Vagina (tissue), 2 donors: ENCODE data around the gene TMEM245. TPM values are rescaled to one million over a fixed set of nuclear protein-coding genes. Genes with fewer than 3 reads are reported as not detected.
A peak's percentile ranks its signal among the peaks of the same experiment; 100 is the strongest.

ENCODE experiments used
- DNase-seq, 2 donors: peaks; one replicate each; pipeline ENCODE4 v3.0.0-alpha.2; 2017; ENCODE audit errors: extremely low spot score in 2 of 2
- H3K27ac ChIP-seq: fragments of 200-600 bp; sonication (generic); one replicate; pipeline ENCODE4 v1.5.1; 2019
- H3K27me3 ChIP-seq: fragments of 200-600 bp; sonication (generic); one replicate; pipeline ENCODE4 v1.5.1; 2019
- H3K36me3 ChIP-seq, 2 donors: fragments of 200-600 bp; sonication (generic); one replicate each; pipeline ENCODE4 v1.5.1; 2017 to 2019
- H3K4me1 ChIP-seq: fragments of 200-600 bp; sonication (generic); one replicate; pipeline ENCODE4 v1.5.1; 2019
- H3K4me3 ChIP-seq, 2 donors: fragments of 200-600 bp; sonication (generic); 1 replicate in 1 of 2; 2 replicates in 1 of 2; pipeline ENCODE4 v1.5.1; 2016 to 2019
- H3K9me3 ChIP-seq: fragments of 200-600 bp; sonication (generic); one replicate; pipeline ENCODE4 v1.5.1; 2019
- CTCF ChIP-seq, 3 experiments: fragments of 450-650 bp in 2 of 3; fragments of 200-600 bp in 1 of 3; sonication (generic) in 1 of 3; IDR thresholded peaks; one replicate each; pipeline ENCODE4 v1.5.1; 2017 to 2019; ENCODE audit warnings: antibody characterized with exemption in 3 of 3, mild to moderate bottlenecking in 2 of 3, moderate library complexity in 2 of 3
- POLR2A ChIP-seq, 2 donors: fragments of 450-650 bp; IDR thresholded peaks; one replicate each; pipeline ENCODE4 v1.6.1; 2017; ENCODE audit warnings: antibody characterized with exemption in 2 of 2, mild to moderate bottlenecking in 2 of 2, moderate library complexity in 2 of 2
- POLR2AphosphoS5 ChIP-seq, 2 donors: sonication (generic); formaldehyde crosslinking; IDR thresholded peaks; one replicate each; pipeline ENCODE4 v1.9.0; 2017; ENCODE audit warnings: antibody characterized with exemption in 2 of 2, mild to moderate bottlenecking in 2 of 2, low read depth in 1 of 2; ENCODE audit not compliant: insufficient read depth in 1 of 2
- intact Hi-C: fragments of 100-400 bp; cut with DNase I; formaldehyde crosslinking; loops from one replicate; pipeline ENCODE4 v1.15.1; 2023
- microRNA counts, 2 donors: library from miRNA; unstranded; fragments of <30 nt; microRNA quantifications; one replicate each; lab custom pipeline; 2016 to 2017
- microRNA-seq: library from miRNA; unstranded; fragments of <30 nt; microRNA quantifications from one replicate; pipeline ENCODE4, GENCODE V29; 2017; ENCODE audit warnings: borderline number of aligned reads, borderline replicate concordance
- small RNA-seq: library from RNA; depleted of rRNA; stranded (forward); fragments of <200 nt; gene quantifications from one replicate; pipeline ENCODE3, GENCODE V24; 2016
- total RNA-seq: library from RNA; depleted of rRNA; stranded (reverse); fragments of >200 nt; gene quantifications from one replicate; pipeline ENCODE4 v1.2.3, GENCODE V29; 2016

Gene TMEM245
- total RNA-seq, 1 donor from 2014 or later: 47.4 TPM

GRCh38 chr9:108967916-108968315 lies 151.8 kb downstream of the TMEM245 start:
- Histone ChIP-seq H3K4me3 (no peak overlapping the region), H3K36me3 (no peaks in the 10 kb centered on the region), H3K27ac (no peak overlapping the region), H3K9me3 (no peaks in the 10 kb centered on the region), H3K4me1 (peaks cover 13% of the 10 kb centered on the region), H3K27me3 (no peaks in the 10 kb centered on the region)
- TF ChIP-seq CTCF (IDR thresholded peaks at IDR 0.05): no peak
- TF ChIP-seq POLR2A (IDR thresholded peaks at IDR 0.05): no peak
- TF ChIP-seq POLR2AphosphoS5 (IDR thresholded peaks at IDR 0.05; ENCODE audit: insufficient read depth in 1 of 2, low read depth in 1 of 2): no peak
- DNase-seq: no peak
- intact Hi-C loops: no loop called here

MicroRNA genes within 50 kb of the gene (microRNA counts, 767-probe panel; counts per million panel counts)
- microRNA hsa-miR-32-5p (lab: Ali Mortazavi, UCI): 2,128 to 3,003 counts per million in 2 donors

Small RNAs within 50 kb of the gene (microRNA-seq; reads per million reads assigned to microRNA genes)
- gene MIR32: 77.1 reads per million, percentile 49 among the genes with 10 or more reads in this experiment

Small RNAs within 50 kb of the gene (small RNA-seq; reads per million reads assigned to genes)
- gene MIR32 (not detected), gene RF00019 (not detected)

Other genes with a start within 250 kb of the TMEM245 start
- 16.9 TPM for gene ELP1, start 185.8 kb downstream of the TMEM245 start, total RNA-seq
- 16.0 TPM for gene ABITRAM, start 185.5 kb downstream of the TMEM245 start, total RNA-seq
- gene CTNNAL1, start 106.4 kb downstream of the TMEM245 start, total RNA-seq: 18.2 TPM
- 2.2 TPM for gene FRRS1L, start 47.3 kb upstream of the TMEM245 start, total RNA-seq
- gene EPB41L4B, start 201.1 kb upstream of the TMEM245 start, total RNA-seq: 4.7 TPM